DND-41 (cell line): ENCODE data around the gene C10orf143.
A peak's percentile ranks its signal among the peaks of the same experiment; 100 is the strongest.

Experiments used
- ATAC-seq: fragments of 200-7000 bp; cut with Tn5 transposase; 3 replicates; pipeline ENCODE4 v1.9.1; 2021; ENCODE audit warnings: low read depth; ENCODE audit not compliant: insufficient read depth
- DNase-seq: peaks from one replicate; pipeline ENCODE4 v3.0.0-alpha.2; 2020
- H2AFZ ChIP-seq: 2 replicates; pipeline ENCODE4 v1.6.0; 2012; ENCODE audit warnings: low read depth, low read length
- H3K27ac ChIP-seq: 2 replicates; pipeline ENCODE4 v1.5.1; 2012; ENCODE audit warnings: low read length, inconsistent platforms
- H3K27me3 ChIP-seq: fragments of 200-600 bp; sonication (generic); 2 replicates; pipeline ENCODE4 v1.6.0; 2012; ENCODE audit warnings: low read length, mild to moderate bottlenecking, inconsistent platforms; ENCODE audit not compliant: insufficient read depth, poor library complexity
- H3K36me3 ChIP-seq: 2 replicates; pipeline ENCODE4 v1.5.1; 2012; ENCODE audit warnings: low read length, inconsistent platforms; ENCODE audit not compliant: insufficient read depth
- H3K4me1 ChIP-seq: 2 replicates; pipeline ENCODE4 v1.5.1; 2012; ENCODE audit warnings: mild to moderate bottlenecking, low read length; ENCODE audit not compliant: insufficient read depth
- H3K4me2 ChIP-seq: 2 replicates; pipeline ENCODE4 v1.6.0; 2012; ENCODE audit warnings: mild to moderate bottlenecking, moderate library complexity, low read length, inconsistent platforms; ENCODE audit not compliant: insufficient read depth
- H3K4me3 ChIP-seq, 2 experiments: fragments of 200-600 bp in 1 of 2; shearing (Covaris generic) in 1 of 2; 2 replicates each; pipeline ENCODE4 v1.5.1; 2012 to 2016; ENCODE audit warnings: inconsistent platforms in 2 of 2, low read length in 2 of 2, mild to moderate bottlenecking in 2 of 2, low read depth in 1 of 2, moderate library complexity in 1 of 2
- H3K79me2 ChIP-seq: 2 replicates; pipeline ENCODE4 v1.6.0; 2012; ENCODE audit warnings: low read length, inconsistent platforms; ENCODE audit not compliant: insufficient read depth
- H3K9ac ChIP-seq: 2 replicates; pipeline ENCODE4 v1.6.0; 2012; ENCODE audit warnings: low read depth, mild to moderate bottlenecking, inconsistent platforms, low read length, moderate library complexity
- H3K9me3 ChIP-seq: 2 replicates; pipeline ENCODE4 v1.5.1; 2012; ENCODE audit warnings: low read length, moderate library complexity, mild to moderate bottlenecking, inconsistent platforms; ENCODE audit not compliant: insufficient read depth, severe bottlenecking
- H4K20me1 ChIP-seq: 2 replicates; pipeline ENCODE4 v1.6.0; 2012; ENCODE audit warnings: low read length; ENCODE audit not compliant: insufficient read depth
- CTCF ChIP-seq: IDR thresholded peaks from 2 replicates; pipeline ENCODE4 v1.5.1; 2012; ENCODE audit warnings: borderline replicate concordance, low read length, moderate library complexity, mild to moderate bottlenecking; ENCODE audit not compliant: poor library complexity, severe bottlenecking; ENCODE audit errors: extremely low read depth
- EZH2 ChIP-seq: IDR thresholded peaks from 3 replicates; pipeline ENCODE4 v1.6.1; 2012; ENCODE audit warnings: borderline replicate concordance, low read depth, mild to moderate bottlenecking, moderate library complexity, low read length, inconsistent platforms; ENCODE audit not compliant: severe bottlenecking

The C10orf143 gene

GRCh38 chr10:130020651-130021382 lies 89.8 kb downstream of the C10orf143 start:
- DNase-seq (peak; percentile 13), ATAC-seq (no peak)
- Histone ChIP-seq H3K4me2 (no peak overlapping the region), H3K4me3 (no peak overlapping the region), H3K36me3 (no peaks in the 10 kb centered on the region), H2AFZ (peak overlapping the region; percentile 4; the same call in 1 of the 2 replicates), H3K9ac (no peak overlapping the region), H3K4me1 (peaks cover 34% of the 10 kb centered on the region), H3K27me3 (no peaks in the 10 kb centered on the region), H3K27ac (peak overlapping the region; percentile 15), H3K79me2 (no peaks in the 10 kb centered on the region), H4K20me1 (no peaks in the 10 kb centered on the region), H3K9me3 (no peaks in the 10 kb centered on the region)
- no peak for TF ChIP-seq CTCF
- no peak for TF ChIP-seq EZH2

- peak overlapping the region; percentile 97 for H3K27ac ChIP-seq
- H3K9ac ChIP-seq: peak overlapping the region; percentile 46
- H3K9me3 ChIP-seq: no peaks in the 10 kb centered on the region
- DNase-seq (peak; percentile 72), ATAC-seq (peak; percentile 83)
- peak overlapping the region; percentile 52 for H3K4me2 ChIP-seq
- no peaks in the 10 kb centered on the region for H3K79me2 ChIP-seq
- H2AFZ ChIP-seq: peak overlapping the region; percentile 67
- H3K4me3 ChIP-seq: peak overlapping the region in 1 of 2 experiments; percentile 16; a peak in 1 of 4 replicates
- H4K20me1 ChIP-seq: no peaks in the 10 kb centered on the region
- TF ChIP-seq CTCF (no peak), EZH2 (no peak)
- peaks cover 34% of the 10 kb centered on the region for H3K4me1 ChIP-seq
- H3K27me3 ChIP-seq: no peaks in the 10 kb centered on the region
- H3K36me3 ChIP-seq: no peaks in the 10 kb centered on the region
Measured at GRCh38 chr10:130018730-130019185, 91.9 kb downstream of the C10orf143 start.

GRCh38 chr10:130018265-130018664 lies 92.4 kb downstream of the C10orf143 start:
- no peak for TF ChIP-seq CTCF
- TF ChIP-seq EZH2: no peak
- Histone ChIP-seq H3K9me3 (no peaks in the 10 kb centered on the region), H3K4me1 (peaks cover 34% of the 10 kb centered on the region), H4K20me1 (no peaks in the 10 kb centered on the region), H2AFZ (peak overlapping the region; percentile 67), H3K4me2 (peak overlapping the region; percentile 52), H3K9ac (peak overlapping the region; percentile 46), H3K27ac (peak overlapping the region; percentile 97), H3K79me2 (no peaks in the 10 kb centered on the region), H3K36me3 (no peaks in the 10 kb centered on the region), H3K4me3 (peak overlapping the region in 1 of 2 experiments; percentile 16; a peak in 1 of 4 replicates), H3K27me3 (no peaks in the 10 kb centered on the region)
- DNase-seq: peak; percentile 84
- ATAC-seq: peak; percentile 97
